ENCODE results near the gene BLCAP. TPM values are rescaled to one million over a fixed set of nuclear protein-coding genes. Genes with fewer than 3 reads are reported as not detected.
"Not testable (repeated sequence)": the region's sequence is repeated elsewhere in the genome, so short reads cannot be mapped to it uniquely, and the experiment has no call there.

The BLCAP gene
- total RNA-seq = 10 to 100 TPM; 37.5 to 40.9 TPM
- 74.7 TPM for polyA plus RNA-seq

GRCh38 chr20:37527638-37528445 lies at the start of gene BLCAP:
BLCAP (minus strand) TSS chr20:37527876; CDS start chr20:37519174, 8,702 bp downstream.
- CTCF ChIA-PET = interaction anchor here (1.0 to 1.9 kb wide), 2 partner anchors 143 to 332 kb away, joined by 4 to 6 read pairs; no protein-coding TSS in a partner anchor
- Mint-ChIP-seq H3K27ac (peak within 1 kb of the TSS; percentile 98 to 100 (median 100)), H3K27me3 (peaks cover 0 to 6% of the 10 kb centered on the region in 2 donors), H3K4me1 (peaks cover 44 to 60% (median 47%) of the 10 kb centered on the region in 3 donors), H3K9me3 (no peaks in the 10 kb centered on the region), H3K36me3 (peaks cover 0 to 14% (median 8%) of the 10 kb centered on the region in 3 donors), H3K4me3 (peak within 1 kb of the TSS; percentile 83 to 94 (median 87))
- H3K27ac ChIP-seq (ENCODE audit: low read depth, low read length) = peak within 1 kb of the TSS; percentile 95
- POLR2A ChIA-PET = interaction anchor here (0.6 to 1.1 kb wide), 3 partner anchors 333 to 349 kb away, joined by 3 to 6 read pairs (median 3); partner anchors contain the start of genes MROH8 and RPN2
- no peaks in the 10 kb centered on the region for H3K27me3 ChIP-seq (ENCODE audit: insufficient read depth, low read length, poor library complexity, severe bottlenecking)
- peak; percentile 92 to 97 (median 96) for DNase-seq
- no peaks in the 10 kb centered on the region for H3K9me3 ChIP-seq (ENCODE audit: low read length)
- H3K4me3 ChIP-seq (ENCODE audit: low read length) = peak within 1 kb of the TSS; percentile 70
- H3K36me3 ChIP-seq (ENCODE audit: insufficient read depth, low read length) = no peaks in the 10 kb centered on the region
- H3K4me1 ChIP-seq (ENCODE audit: insufficient read depth, low read length) = peaks cover 41% of the 10 kb centered on the region

- H3K4me3 Mint-ChIP-seq; H3K4me3 ChIP-seq (ENCODE audit: low read length); H3K36me3 ChIP-seq (ENCODE audit: insufficient read depth, low read length); H3K27me3 ChIP-seq (ENCODE audit: insufficient read depth, low read length, poor library complexity, severe bottlenecking); H3K27ac ChIP-seq (ENCODE audit: low read depth, low read length); DNase-seq; H3K27ac Mint-ChIP-seq; H3K4me1 ChIP-seq (ENCODE audit: insufficient read depth, low read length); POLR2A ChIA-PET; H3K9me3 Mint-ChIP-seq; H3K4me1 Mint-ChIP-seq; CTCF ChIA-PET; H3K36me3 Mint-ChIP-seq; H3K9me3 ChIP-seq (ENCODE audit: low read length): not testable (repeated sequence)
- peaks cover 29 to 61% of the 10 kb centered on the region in 2 donors for H3K27me3 Mint-ChIP-seq
Observed at GRCh38 chr20:37577436-37577835, 49.8 kb upstream of the BLCAP start.

GRCh38 chr20:37576911-37577310 lies 49.2 kb upstream of the BLCAP start:
- ChIA-PET CTCF (no interaction called here), POLR2A (no interaction called here)
- H3K4me3 Mint-ChIP-seq = no peak overlapping the region
- Histone ChIP-seq H3K27ac (ENCODE audit: low read depth, low read length) (no peak overlapping the region), H3K27me3 (ENCODE audit: insufficient read depth, low read length, poor library complexity, severe bottlenecking) (no peaks in the 10 kb centered on the region), H3K4me3 (ENCODE audit: low read length) (no peak overlapping the region), H3K36me3 (ENCODE audit: insufficient read depth, low read length) (no peaks in the 10 kb centered on the region), H3K9me3 (ENCODE audit: low read length) (no peaks in the 10 kb centered on the region), H3K4me1 (ENCODE audit: insufficient read depth, low read length) (no peaks in the 10 kb centered on the region)
- H3K27ac Mint-ChIP-seq = no peak overlapping the region
- no peaks in the 10 kb centered on the region for H3K36me3 Mint-ChIP-seq
- no peaks in the 10 kb centered on the region for H3K4me1 Mint-ChIP-seq
- no peaks in the 10 kb centered on the region for H3K9me3 Mint-ChIP-seq
- peaks cover 26 to 60% of the 10 kb centered on the region in 2 donors for H3K27me3 Mint-ChIP-seq
- DNase-seq = no peak

DNA sequence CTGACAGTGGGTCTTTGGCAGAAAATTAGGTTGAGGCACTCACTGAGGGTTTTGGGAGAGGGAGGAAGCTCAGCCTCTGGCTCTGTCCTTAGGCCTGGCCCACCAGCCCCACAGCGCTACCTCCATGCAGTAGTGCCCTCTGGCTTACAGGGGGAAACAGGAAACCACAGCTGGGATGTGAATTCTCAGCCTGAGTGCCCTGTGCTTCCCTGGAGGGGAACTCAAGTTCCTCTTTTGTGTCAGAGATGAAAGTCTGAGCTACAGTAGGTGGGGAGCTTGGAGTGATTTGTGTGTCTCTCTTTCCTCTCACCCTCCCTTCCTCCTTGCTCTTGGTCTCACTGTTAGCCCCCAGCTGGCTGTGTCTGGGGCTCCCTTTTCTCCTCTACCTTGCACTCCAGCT lies 48.2 kb upstream of the BLCAP start:
- Mint-ChIP-seq H3K27me3 (peaks cover 17 to 61% of the 10 kb centered on the region in 2 donors), H3K4me3 (no peak overlapping the region), H3K9me3 (no peaks in the 10 kb centered on the region), H3K27ac (no peak overlapping the region), H3K36me3 (no peaks in the 10 kb centered on the region), H3K4me1 (no peaks in the 10 kb centered on the region)
- H3K27ac ChIP-seq (ENCODE audit: low read depth, low read length) = no peak overlapping the region
- no peak overlapping the region for H3K4me3 ChIP-seq (ENCODE audit: low read length)
- no peaks in the 10 kb centered on the region for H3K27me3 ChIP-seq (ENCODE audit: insufficient read depth, low read length, poor library complexity, severe bottlenecking)
- no peaks in the 10 kb centered on the region for H3K9me3 ChIP-seq (ENCODE audit: low read length)
- no peaks in the 10 kb centered on the region for H3K36me3 ChIP-seq (ENCODE audit: insufficient read depth, low read length)
- no peak for DNase-seq
- ChIA-PET POLR2A (no interaction called here), CTCF (no interaction called here)
- H3K4me1 ChIP-seq (ENCODE audit: insufficient read depth, low read length) = no peaks in the 10 kb centered on the region

GRCh38 chr20:37574199-37574890 lies 46.7 kb upstream of the BLCAP start:
- no peaks in the 10 kb centered on the region for H3K36me3 ChIP-seq (ENCODE audit: insufficient read depth, low read length)
- Mint-ChIP-seq H3K4me3 (no peak overlapping the region), H3K27ac (no peak overlapping the region), H3K4me1 (no peaks in the 10 kb centered on the region), H3K27me3 (peaks cover 12 to 54% of the 10 kb centered on the region in 2 donors), H3K36me3 (no peaks in the 10 kb centered on the region), H3K9me3 (no peaks in the 10 kb centered on the region)
- H3K4me1 ChIP-seq (ENCODE audit: insufficient read depth, low read length) = no peaks in the 10 kb centered on the region
- no peaks in the 10 kb centered on the region for H3K9me3 ChIP-seq (ENCODE audit: low read length)
- no peak overlapping the region for H3K27ac ChIP-seq (ENCODE audit: low read depth, low read length)
- ChIA-PET POLR2A (no interaction called here), CTCF (interaction anchor here (2.0 kb wide), 1 partner anchor 10 kb away, joined by 6 read pairs; no protein-coding TSS in a partner anchor)
- H3K4me3 ChIP-seq (ENCODE audit: low read length) = no peak overlapping the region
- DNase-seq = no peak
- no peaks in the 10 kb centered on the region for H3K27me3 ChIP-seq (ENCODE audit: insufficient read depth, low read length, poor library complexity, severe bottlenecking)

- no peaks in the 10 kb centered on the region for H3K27me3 ChIP-seq (ENCODE audit: insufficient read depth, low read length, poor library complexity, severe bottlenecking)
- H3K27ac Mint-ChIP-seq = peak overlapping the region in 1 of 8 donors; percentile 4
- no peaks in the 10 kb centered on the region for H3K36me3 Mint-ChIP-seq
- no peak for DNase-seq
- no peak overlapping the region for H3K4me3 ChIP-seq (ENCODE audit: low read length)
- H3K4me1 Mint-ChIP-seq = no peaks in the 10 kb centered on the region
- no peaks in the 10 kb centered on the region for H3K9me3 ChIP-seq (ENCODE audit: low read length)
- ChIA-PET CTCF (interaction anchor here (2.0 kb wide), 1 partner anchor 9 kb away, joined by 6 read pairs; no protein-coding TSS in a partner anchor), POLR2A (no interaction called here)
- no peak overlapping the region for H3K4me3 Mint-ChIP-seq
- peaks cover 12 to 54% of the 10 kb centered on the region in 2 donors for H3K27me3 Mint-ChIP-seq
- no peaks in the 10 kb centered on the region for H3K36me3 ChIP-seq (ENCODE audit: insufficient read depth, low read length)
- H3K9me3 Mint-ChIP-seq = no peaks in the 10 kb centered on the region
- no peaks in the 10 kb centered on the region for H3K4me1 ChIP-seq (ENCODE audit: insufficient read depth, low read length)
- no peak overlapping the region for H3K27ac ChIP-seq (ENCODE audit: low read depth, low read length)
Observed at GRCh38 chr20:37573626-37574198, 46.0 kb upstream of the BLCAP start.

DNA sequence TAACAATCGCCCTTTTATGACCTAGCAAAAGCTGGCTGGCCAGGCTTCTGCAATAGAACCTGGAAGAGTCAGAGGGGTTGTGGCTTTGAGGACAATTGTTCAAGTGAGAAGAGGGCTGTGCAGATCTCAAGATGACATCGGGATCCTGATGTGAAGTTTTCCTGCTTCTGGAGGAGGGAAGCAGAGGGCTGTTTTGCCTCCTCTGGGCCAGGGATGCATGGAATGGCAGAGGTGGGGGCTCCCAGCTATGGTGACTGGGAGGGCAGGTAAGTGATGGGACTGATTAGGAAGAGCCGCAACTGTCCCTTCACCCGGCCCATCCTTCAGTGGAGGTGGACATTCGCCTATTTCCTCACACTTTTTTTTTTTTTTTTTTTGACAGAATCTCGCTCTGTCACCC lies 43.4 kb upstream of the BLCAP start:
- Mint-ChIP-seq H3K27ac (no peak overlapping the region), H3K4me3 (no peak overlapping the region), H3K36me3 (no peaks in the 10 kb centered on the region), H3K9me3 (peaks cover 0 to 1% (median 0%) of the 10 kb centered on the region in 5 donors), H3K4me1 (peaks cover 0 to 8% (median 4%) of the 10 kb centered on the region in 3 donors), H3K27me3 (peaks cover 15 to 61% of the 10 kb centered on the region in 2 donors)
- H3K4me1 ChIP-seq (ENCODE audit: insufficient read depth, low read length) = no peaks in the 10 kb centered on the region
- DNase-seq = no peak
- ChIA-PET CTCF (no interaction called here), POLR2A (no interaction called here)
- H3K4me3 ChIP-seq (ENCODE audit: low read length) = no peak overlapping the region
- H3K9me3 ChIP-seq (ENCODE audit: low read length) = no peaks in the 10 kb centered on the region
- H3K27me3 ChIP-seq (ENCODE audit: insufficient read depth, low read length, poor library complexity, severe bottlenecking) = peaks cover 8% of the 10 kb centered on the region
- no peak overlapping the region for H3K27ac ChIP-seq (ENCODE audit: low read depth, low read length)
- H3K36me3 ChIP-seq (ENCODE audit: insufficient read depth, low read length) = no peaks in the 10 kb centered on the region

- Histone ChIP-seq H3K4me3 (ENCODE audit: low read length) (no peak overlapping the region), H3K9me3 (ENCODE audit: low read length) (no peaks in the 10 kb centered on the region), H3K4me1 (ENCODE audit: insufficient read depth, low read length) (no peaks in the 10 kb centered on the region), H3K27me3 (ENCODE audit: insufficient read depth, low read length, poor library complexity, severe bottlenecking) (peaks cover 8% of the 10 kb centered on the region), H3K36me3 (ENCODE audit: insufficient read depth, low read length) (no peaks in the 10 kb centered on the region), H3K27ac (ENCODE audit: low read depth, low read length) (no peak overlapping the region)
- no peaks in the 10 kb centered on the region for H3K36me3 Mint-ChIP-seq
- no peak overlapping the region for H3K4me3 Mint-ChIP-seq
- no peak for DNase-seq
- H3K27me3 Mint-ChIP-seq = peaks cover 15 to 64% of the 10 kb centered on the region in 2 donors
- H3K27ac Mint-ChIP-seq = no peak overlapping the region
- H3K4me1 Mint-ChIP-seq = peaks cover 0 to 8% (median 4%) of the 10 kb centered on the region in 3 donors
- CTCF ChIA-PET = no interaction called here
- POLR2A ChIA-PET = no interaction called here
- H3K9me3 Mint-ChIP-seq = peaks cover 0 to 1% (median 0%) of the 10 kb centered on the region in 5 donors
Observed at GRCh38 chr20:37570419-37570818, 42.7 kb upstream of the BLCAP start.

All from CD8-positive, alpha-beta memory T cell (primary cell).